SK-N-SH (cell line): ENCODE results near the gene DOK3. TPM values are rescaled to one million over a fixed set of nuclear protein-coding genes. Genes with fewer than 3 reads are reported as not detected.

Experiments
- CTCF ChIA-PET: fragments of 300-600, 350-600 bp; formaldehyde crosslinking; extraction: SDS; loops from one replicate; lab custom pipeline; 2021; lab: Yijun Ruan, JAX
- POLR2A ChIA-PET: fragments of 350-600 bp; sonication (Branson Sonifier 250); formaldehyde crosslinking; extraction: SDS; loops from one replicate; lab custom pipeline; 2020; ENCODE audit warnings: antibody characterized with exemption, inconsistent platforms; lab: Yijun Ruan, JAX
- DNase-seq: peaks from one replicate; pipeline ENCODE4 v3.0.0; 2012
- H2AFZ ChIP-seq: fragments of 200-600 bp; sonication (generic); 2 replicates; pipeline ENCODE4 v1.8.1; 2016; ENCODE audit warnings: antibody characterized with exemption, mild to moderate bottlenecking, low read depth
- H3F3A ChIP-seq: fragments of 200-600 bp; sonication (generic); replicated peaks from 2 replicates; pipeline ENCODE3; 2016; ENCODE audit warnings: antibody characterized with exemption, mild to moderate bottlenecking; ENCODE audit not compliant: insufficient read depth
- H3K27ac ChIP-seq, 2 experiments: fragments of 200-500 bp in 1 of 2; fragments of 200-600 bp in 1 of 2; sonication (Bioruptor generic) in 1 of 2; sonication (generic), shearing (Covaris generic) in 1 of 2; 2 replicates each; pipeline versions ENCODE4 v1.5.1 to v1.6.1; 2014 to 2016; ENCODE audit warnings: low read depth in 2 of 2, inconsistent platforms in 1 of 2, low read length in 1 of 2, mild to moderate bottlenecking in 1 of 2, mixed read lengths in 1 of 2
- H3K27me3 ChIP-seq: fragments of 200-600 bp; sonication (generic), shearing (Covaris generic); 2 replicates; pipeline ENCODE4 v1.6.1; 2016; ENCODE audit warnings: mixed run types; ENCODE audit not compliant: insufficient read depth
- H3K36me3 ChIP-seq, 2 experiments: fragments of 200-500 bp in 1 of 2; fragments of 200-600 bp in 1 of 2; sonication (Bioruptor generic) in 1 of 2; sonication (generic) in 1 of 2; replicated peaks in 1 of 2; 2 replicates each; pipeline versions ENCODE3 to v1.5.1; 2014 to 2016; ENCODE audit warnings: low read length in 1 of 2, mild to moderate bottlenecking in 1 of 2; ENCODE audit not compliant: insufficient read depth in 2 of 2, control insufficient read depth in 1 of 2
- H3K4me1 ChIP-seq, 2 experiments: fragments of 200-500 bp in 1 of 2; fragments of 200-600 bp in 1 of 2; sonication (Bioruptor generic) in 1 of 2; sonication (generic), shearing (Covaris generic) in 1 of 2; 2 replicates each; pipeline versions ENCODE4 v1.5.1 to v1.6.1; 2014 to 2016; ENCODE audit warnings: low read depth in 1 of 2, low read length in 1 of 2, mixed run types in 1 of 2; ENCODE audit not compliant: insufficient read depth in 2 of 2, control insufficient read depth in 1 of 2
- H3K4me2 ChIP-seq: fragments of 200-600 bp; sonication (generic), shearing (Covaris generic); 2 replicates; pipeline ENCODE4 v1.6.1; 2017; ENCODE audit warnings: mixed run types
- H3K4me3 ChIP-seq, 2 experiments: fragments of 200-500 bp in 1 of 2; fragments of 200-600 bp in 1 of 2; sonication (Bioruptor generic) in 1 of 2; sonication (generic), shearing (Covaris generic) in 1 of 2; 2 replicates each; pipeline versions ENCODE4 v1.5.1 to v1.8.1; 2014 to 2016; ENCODE audit warnings: low read depth in 2 of 2, inconsistent platforms in 1 of 2, low read length in 1 of 2, mild to moderate bottlenecking in 1 of 2, mixed read lengths in 1 of 2, moderate library complexity in 1 of 2
- H3K79me2 ChIP-seq: fragments of 200-600 bp; sonication (generic); 2 replicates; pipeline ENCODE4 v1.8.1; 2017; ENCODE audit warnings: mild to moderate bottlenecking; ENCODE audit not compliant: insufficient read depth
- H3K9ac ChIP-seq: fragments of 200-600 bp; sonication (generic); 2 replicates; pipeline ENCODE4 v1.6.1; 2017; ENCODE audit warnings: mixed run types
- H3K9me2 ChIP-seq: fragments of 200-600 bp; sonication (generic); 2 replicates; pipeline ENCODE4 v1.6.1; 2017; ENCODE audit warnings: mixed run types
- H3K9me3 ChIP-seq: fragments of 200-600 bp; sonication (generic); 2 replicates; pipeline ENCODE4 v1.6.1; 2017; ENCODE audit warnings: mixed run types, mild to moderate bottlenecking, moderate library complexity
- H4K20me1 ChIP-seq: fragments of 200-600 bp; sonication (generic); 2 replicates; pipeline ENCODE4 v1.6.1; 2017; ENCODE audit warnings: mild to moderate bottlenecking, mixed run types; ENCODE audit not compliant: insufficient read depth
- CTCF ChIP-seq: fragments of 200-600 bp; sonication (generic); IDR thresholded peaks from 2 replicates; pipeline ENCODE4 v1.6.1; 2017; ENCODE audit warnings: antibody characterized with exemption, mild to moderate bottlenecking, moderate library complexity
- ELF1 ChIP-seq: IDR thresholded peaks from 2 replicates; pipeline ENCODE4 v1.4.0; 2012
- EP300 ChIP-seq, 2 experiments: IDR thresholded peaks; 2 replicates each; pipeline versions ENCODE4 v1.4.0 to v1.6.1; 2012; ENCODE audit warnings: borderline replicate concordance in 1 of 2, low read depth in 1 of 2, low read length in 1 of 2
- EZH2phosphoT487 ChIP-seq: fragments of 200-600 bp; sonication (generic); IDR thresholded peaks from 2 replicates; pipeline ENCODE4 v1.6.1; 2017; ENCODE audit warnings: low read depth, mixed run types, mild to moderate bottlenecking, antibody characterized with exemption, moderate library complexity, borderline replicate concordance
- GABPA ChIP-seq: IDR thresholded peaks from 2 replicates; pipeline ENCODE4 v1.4.0; 2012; ENCODE audit warnings: low read depth, mild to moderate bottlenecking
- GATA2 ChIP-seq: sonication (generic); formaldehyde crosslinking; IDR thresholded peaks from 2 replicates; pipeline ENCODE4 v1.5.0; 2020; ENCODE audit warnings: mild to moderate bottlenecking, missing genetic modification reagents
- MAX ChIP-seq: IDR thresholded peaks from 2 replicates; pipeline ENCODE4 v1.4.0; 2012; ENCODE audit warnings: low read depth
- NFIC ChIP-seq: IDR thresholded peaks from 2 replicates; pipeline ENCODE4 v1.4.0; 2012; ENCODE audit warnings: borderline replicate concordance
- NRF1 ChIP-seq: IDR thresholded peaks from 2 replicates; pipeline ENCODE4 v1.6.1; 2012; ENCODE audit warnings: low read depth, mild to moderate bottlenecking, low read length
- PBX3 ChIP-seq: IDR thresholded peaks from 2 replicates; pipeline ENCODE4; 2012
- POLR2AphosphoS5 ChIP-seq: IDR thresholded peaks from 2 replicates; pipeline ENCODE4 v1.6.1; 2012; ENCODE audit warnings: low read depth, low read length
- RCOR1 ChIP-seq: fragments of 150-350 bp; IDR thresholded peaks from 2 replicates; pipeline ENCODE4 v1.6.1; 2017; ENCODE audit warnings: antibody characterized with exemption, low read length
- REST ChIP-seq: IDR thresholded peaks from 2 replicates; pipeline ENCODE4 v1.6.1; 2012; ENCODE audit warnings: mild to moderate bottlenecking, low read depth, low read length, moderate library complexity
- RFX5 ChIP-seq: IDR thresholded peaks from 2 replicates; pipeline ENCODE4 v1.6.1; 2012; ENCODE audit warnings: mild to moderate bottlenecking, improper control_type of control experiment, low read length
- RXRA ChIP-seq: IDR thresholded peaks from 2 replicates; pipeline ENCODE4 v1.4.0; 2012; ENCODE audit warnings: low read depth, mild to moderate bottlenecking, borderline replicate concordance
- TAF1 ChIP-seq: IDR thresholded peaks from 2 replicates; pipeline ENCODE4 v1.6.1; 2012; ENCODE audit warnings: low read depth, mild to moderate bottlenecking, low read length, moderate library complexity, borderline replicate concordance
- TCF12 ChIP-seq: IDR thresholded peaks from 2 replicates; pipeline ENCODE4 v1.4.0; 2012
- TEAD4 ChIP-seq: IDR thresholded peaks from 2 replicates; pipeline ENCODE4 v1.4.0; 2012; ENCODE audit warnings: mild to moderate bottlenecking, borderline replicate concordance; ENCODE audit not compliant: insufficient read depth
- YY1 ChIP-seq: IDR thresholded peaks from 2 replicates; pipeline ENCODE4 v1.4.0; 2012; ENCODE audit warnings: low read depth, mild to moderate bottlenecking
- WGBS: methylation state at CpG from one replicate; pipeline ENCODE4 v1.1.6; 2017; ENCODE audit warnings: low lambda C conversion rate; 5-methylcytosine and 5-hydroxymethylcytosine counted together
- polyA plus RNA-seq, 3 experiments: library from polyadenylated mRNA; depleted of rRNA; stranded (reverse); fragments of >200 nt; gene quantifications; 2 replicates each; pipeline ENCODE4 v1.2.3, GENCODE V29; 2012

DOK3 gene
- polyA plus RNA-seq, 1 of the 3 experiments (the other 2 are of a cell fraction): 2.2 TPM

GRCh38 chr5:177513500-177513899, 3.9 kb upstream of the DOK3 start (continued):
- no peak for TF ChIP-seq REST
- no peak for TF ChIP-seq TEAD4
- no peak for TF ChIP-seq TCF12
- TF ChIP-seq RFX5: no peak
- TF ChIP-seq GATA2 (CRISPR knock-in tag): no peak
- TF ChIP-seq NRF1: no peak
- TF ChIP-seq, all 33 proteins: peak for 0

GRCh38 chr5:177512736-177513380, 3.2 kb upstream of the DOK3 start:
- H3K27me3 ChIP-seq: no peaks in the 10 kb centered on the region
- no peak overlapping the region for H3K9ac ChIP-seq
- CTCF ChIA-PET: interaction anchor here (8.8 kb wide), 1 partner anchor 12 kb away, joined by 80 read pairs; no protein-coding TSS in a partner anchor
- no peak overlapping the region for H3K4me3 ChIP-seq
- no peak overlapping the region for H3K4me2 ChIP-seq
- no peaks in the 10 kb centered on the region for H3K9me3 ChIP-seq
- 97% methylated on average over 8 of the region's 16 CpGs for WGBS
- H4K20me1 ChIP-seq: no peaks in the 10 kb centered on the region
- H3F3A ChIP-seq: peaks cover 3% of the 10 kb centered on the region
- no peak overlapping the region for H2AFZ ChIP-seq
- H3K36me3 ChIP-seq: peaks cover 20 to 55% of the 10 kb centered on the region in 2 experiments
- no peak for TF ChIP-seq GABPA
- TF ChIP-seq YY1: no peak
- no peak for TF ChIP-seq MAX
- TF ChIP-seq NFIC: no peak
- no peak for TF ChIP-seq CTCF
- no peak for TF ChIP-seq ELF1
- no peak for TF ChIP-seq NRF1
- TF ChIP-seq TCF12: no peak
- TF ChIP-seq TEAD4: no peak
- no peak for TF ChIP-seq RCOR1
- TF ChIP-seq POLR2AphosphoS5: no peak
- no peak for TF ChIP-seq RXRA
- no peak for TF ChIP-seq EZH2phosphoT487
- no peak for TF ChIP-seq PBX3
- no peak for TF ChIP-seq TAF1
- no peak for TF ChIP-seq GATA2 (CRISPR knock-in tag)
- no peak for TF ChIP-seq EP300 (IDR thresholded peaks at IDR 0.05; ENCODE audit: borderline replicate concordance in 1 of 2, low read depth in 1 of 2, low read length in 1 of 2)
- no peak for DNase-seq
- peaks cover 25% of the 10 kb centered on the region for H3K79me2 ChIP-seq
- no peak overlapping the region for H3K27ac ChIP-seq
- POLR2A ChIA-PET: no interaction called here
- peaks cover 6 to 10% of the 10 kb centered on the region in 2 experiments; a peak in 2 of 4 replicates for H3K4me1 ChIP-seq
- H3K9me2 ChIP-seq: no peaks in the 10 kb centered on the region
